Measurements from ENCODE around the gene SPATA33.

The SPATA33 gene

GRCh38 chr16:89615176-89615575, 42.5 kb upstream of the SPATA33 start:
- H3K4me3 ChIP-seq: no peak overlapping the region
- no peak for TF ChIP-seq CTCF (IDR thresholded peaks at IDR 0.05)
- DNase-seq (ENCODE audit: low spot score): no peak
- no peak overlapping the region for H3K27ac ChIP-seq

- Histone ChIP-seq H3K4me3 (no peak overlapping the region), H3K27ac (no peak overlapping the region)
- TF ChIP-seq CTCF (IDR thresholded peaks at IDR 0.05): peak; percentile 47
- no peak for DNase-seq (ENCODE audit: low spot score)
Observed at GRCh38 chr16:89615596-89616090, 42.0 kb upstream of the SPATA33 start.

GRCh38 chr16:89616623-89617022, 41.0 kb upstream of the SPATA33 start:
- TF ChIP-seq CTCF (IDR thresholded peaks at IDR 0.05): no peak
- Histone ChIP-seq H3K4me3 (no peak overlapping the region), H3K27ac (no peak overlapping the region)
- DNase-seq (ENCODE audit: low spot score): no peak

- no peak overlapping the region for H3K4me3 ChIP-seq
- no peak overlapping the region for H3K27ac ChIP-seq
- no peak for DNase-seq (ENCODE audit: low spot score)
- no peak for TF ChIP-seq CTCF (IDR thresholded peaks at IDR 0.05)
Observed at GRCh38 chr16:89617036-89617435, 40.6 kb upstream of the SPATA33 start.

GRCh38 chr16:89618109-89618998, 39.3 kb upstream of the SPATA33 start:
- no peak overlapping the region for H3K27ac ChIP-seq
- TF ChIP-seq CTCF (IDR thresholded peaks at IDR 0.05): no peak

GRCh38 chr16:89619840-89620239, 37.8 kb upstream of the SPATA33 start:
- Histone ChIP-seq H3K4me3 (no peak overlapping the region), H3K27ac (no peak overlapping the region)
- no peak for DNase-seq (ENCODE audit: low spot score)
- TF ChIP-seq CTCF (IDR thresholded peaks at IDR 0.05): no peak

More at GRCh38 chr16:89618109-89618998, 39.3 kb upstream of the SPATA33 start:
- no peak for DNase-seq (ENCODE audit: low spot score)
- H3K4me3 ChIP-seq: no peak overlapping the region

GRCh38 chr16:89620406-89620841, 37.2 kb upstream of the SPATA33 start:
- Histone ChIP-seq H3K4me3 (no peak overlapping the region), H3K27ac (no peak overlapping the region)
- DNase-seq (ENCODE audit: low spot score): no peak
- no peak for TF ChIP-seq CTCF (IDR thresholded peaks at IDR 0.05)
